DOHH2 (cell line): ENCODE results near the gene MT1X.

Experiments used
- H3F3A ChIP-seq: fragments of 200-600 bp; sonication (generic), shearing (Covaris generic); 2 replicates; pipeline ENCODE4 v1.6.0; 2016; ENCODE audit warnings: antibody characterized with exemption, mild to moderate bottlenecking; ENCODE audit not compliant: control insufficient read depth, insufficient read depth
- H3K27ac ChIP-seq: fragments of 200-600 bp; sonication (generic); 2 replicates; pipeline ENCODE4 v1.5.1; 2014; ENCODE audit warnings: low read depth, mild to moderate bottlenecking, low read length, moderate library complexity
- H3K27me3 ChIP-seq: fragments of 200-600 bp; sonication (generic); 2 replicates; pipeline ENCODE4 v1.6.1; 2014; ENCODE audit warnings: mild to moderate bottlenecking, low read length, mixed read lengths; ENCODE audit not compliant: control insufficient read depth
- H3K36me3 ChIP-seq: fragments of 200-600 bp; sonication (generic); 2 replicates; pipeline ENCODE4 v1.6.1; 2014; ENCODE audit warnings: mild to moderate bottlenecking, low read length, moderate library complexity, mixed read lengths; ENCODE audit not compliant: control insufficient read depth
- H3K4me1 ChIP-seq: fragments of 200-600 bp; sonication (generic); 2 replicates; pipeline ENCODE4 v1.6.1; 2014; ENCODE audit warnings: mild to moderate bottlenecking, low read length, mixed read lengths; ENCODE audit not compliant: control insufficient read depth
- H3K4me2 ChIP-seq: fragments of 200-600 bp; sonication (generic); 2 replicates; pipeline ENCODE4 v1.6.0; 2014; ENCODE audit warnings: mild to moderate bottlenecking, low read length, moderate library complexity
- H3K4me3 ChIP-seq: fragments of 200-600 bp; sonication (generic); 2 replicates; pipeline ENCODE4 v1.5.1; 2014; ENCODE audit warnings: mild to moderate bottlenecking, low read length, mixed read lengths
- H3K79me2 ChIP-seq: fragments of 200-600 bp; sonication (generic); 2 replicates; pipeline ENCODE4 v1.6.1; 2014; ENCODE audit warnings: mild to moderate bottlenecking, low read length, mixed read lengths; ENCODE audit not compliant: control insufficient read depth
- H3K9me2 ChIP-seq: fragments of 200-600 bp; sonication (generic); replicated peaks from 2 replicates; pipeline ENCODE4 v1.6.1; 2014; ENCODE audit warnings: mild to moderate bottlenecking, low read length, mixed read lengths; ENCODE audit not compliant: control insufficient read depth
- H3K9me3 ChIP-seq: fragments of 200-600 bp; sonication (generic); 2 replicates; pipeline ENCODE4 v1.6.1; 2014; ENCODE audit warnings: antibody characterized with exemption, low read length, mixed read lengths; ENCODE audit not compliant: control insufficient read depth, insufficient read depth
- H4K20me1 ChIP-seq: fragments of 200-600 bp; sonication (generic); 2 replicates; pipeline ENCODE4 v1.6.0; 2014; ENCODE audit warnings: low read depth, mild to moderate bottlenecking, antibody characterized with exemption, low read length, moderate library complexity; ENCODE audit not compliant: control insufficient read depth, insufficient read depth
- CTCF ChIP-seq: fragments of 200-600 bp; sonication (generic); IDR thresholded peaks from one replicate; pipeline ENCODE4 v1.5.1; 2014; ENCODE audit warnings: antibody characterized with exemption, mild to moderate bottlenecking, low read depth, low read length; ENCODE audit not compliant: poor library complexity, severe bottlenecking
- EZH2phosphoT487 ChIP-seq: fragments of 200-600 bp; sonication (generic); IDR thresholded peaks from 2 replicates; pipeline ENCODE4 v1.6.1; 2017; ENCODE audit warnings: borderline replicate concordance, mild to moderate bottlenecking, antibody characterized with exemption, low read length, moderate library complexity, mixed read lengths

MT1X gene

GRCh38 chr16:56710181-56710737 lies 28.0 kb downstream of the MT1X start:
- H4K20me1 ChIP-seq = no peaks in the 10 kb centered on the region
- no peak overlapping the region for H3K27ac ChIP-seq
- H3K27me3 ChIP-seq = peaks cover 11% of the 10 kb centered on the region; the same call in 1 of the 2 replicates
- TF ChIP-seq EZH2phosphoT487 (no peak), CTCF (no peak)
- no peaks in the 10 kb centered on the region for H3K9me2 ChIP-seq
- H3K4me1 ChIP-seq = peaks cover 6% of the 10 kb centered on the region; the same call in 1 of the 2 replicates
- H3K79me2 ChIP-seq = no peaks in the 10 kb centered on the region
- no peaks in the 10 kb centered on the region for H3K36me3 ChIP-seq
- no peaks in the 10 kb centered on the region for H3K9me3 ChIP-seq
- no peak overlapping the region for H3K4me2 ChIP-seq
- H3F3A ChIP-seq = no peaks in the 10 kb centered on the region
- H3K4me3 ChIP-seq = no peak overlapping the region

- H3K9me2 ChIP-seq = no peaks in the 10 kb centered on the region
- no peaks in the 10 kb centered on the region for H3K36me3 ChIP-seq
- no peaks in the 10 kb centered on the region for H4K20me1 ChIP-seq
- H3K4me2 ChIP-seq = no peak overlapping the region
- no peaks in the 10 kb centered on the region for H3F3A ChIP-seq
- no peak for TF ChIP-seq EZH2phosphoT487
- TF ChIP-seq CTCF = no peak
- H3K79me2 ChIP-seq = no peaks in the 10 kb centered on the region
- peaks cover 6% of the 10 kb centered on the region; the same call in 1 of the 2 replicates for H3K4me1 ChIP-seq
- no peak overlapping the region for H3K27ac ChIP-seq
- no peak overlapping the region for H3K4me3 ChIP-seq
- H3K27me3 ChIP-seq = peaks cover 11% of the 10 kb centered on the region; the same call in 1 of the 2 replicates
- no peaks in the 10 kb centered on the region for H3K9me3 ChIP-seq
Measured at GRCh38 chr16:56711862-56712261, 29.6 kb downstream of the MT1X start.

GRCh38 chr16:56713794-56714193 lies 31.5 kb downstream of the MT1X start:
- H3K79me2 ChIP-seq = no peaks in the 10 kb centered on the region
- H3K36me3 ChIP-seq = no peaks in the 10 kb centered on the region
- H3K4me1 ChIP-seq = peaks cover under 1% of the 10 kb centered on the region; the same call in 1 of the 2 replicates
- H3K4me2 ChIP-seq = no peak overlapping the region
- H3K9me2 ChIP-seq = no peaks in the 10 kb centered on the region
- H3F3A ChIP-seq = no peaks in the 10 kb centered on the region
- no peaks in the 10 kb centered on the region for H3K9me3 ChIP-seq
- no peaks in the 10 kb centered on the region for H4K20me1 ChIP-seq
- no peak for TF ChIP-seq CTCF
- no peak overlapping the region for H3K4me3 ChIP-seq
- peaks cover 14% of the 10 kb centered on the region; the same call in 1 of the 2 replicates for H3K27me3 ChIP-seq
- H3K27ac ChIP-seq = no peak overlapping the region
